Kidney (tissue), 14 donors: ENCODE results near the gene TAF1A. TPM values are rescaled to one million over a fixed set of nuclear protein-coding genes. Genes with fewer than 3 reads are reported as not detected.

Experiments
- DNase-seq, 5 donors: peaks; one replicate each; pipeline ENCODE4 v3.0.0-alpha.2; 2013 to 2020
- FAIRE-seq: peaks from 2 replicates; lab custom pipeline; 2012; peaks lifted over from hg19 to GRCh38; lab: Jason Lieb, UNC
- H3K27ac ChIP-seq, 2 donors: one replicate each; pipeline ENCODE4 v1.7.0; 2013; ENCODE audit warnings: low read depth in 2 of 2, low read length in 2 of 2, inconsistent platforms in 1 of 2
- H3K27me3 ChIP-seq: one replicate; pipeline ENCODE4 v1.7.1; 2013; ENCODE audit warnings: low read length, inconsistent platforms; ENCODE audit not compliant: control insufficient read depth, insufficient read depth
- H3K36me3 ChIP-seq, 3 donors: one replicate each; pipeline versions ENCODE4 v1.7.0 to v1.7.1; 2013; ENCODE audit warnings: low read length in 3 of 3, control low read depth in 1 of 3, inconsistent platforms in 1 of 3; ENCODE audit not compliant: insufficient read depth in 3 of 3, control insufficient read depth in 2 of 3
- H3K4me1 ChIP-seq, 3 donors: one replicate each; pipeline versions ENCODE4 v1.7.0 to v1.7.1; 2013; ENCODE audit warnings: low read length in 3 of 3, inconsistent platforms in 1 of 3, low read depth in 1 of 3; ENCODE audit not compliant: control insufficient read depth in 2 of 3, insufficient read depth in 2 of 3
- H3K4me3 ChIP-seq, 3 donors: one replicate each; pipeline versions ENCODE4 v1.7.0 to v1.8.1; 2013; ENCODE audit warnings: low read length in 3 of 3, control low read depth in 1 of 3, inconsistent platforms in 1 of 3
- H3K9ac ChIP-seq, 3 donors: one replicate each; pipeline versions ENCODE4 v1.7.0 to v1.7.1; 2013; ENCODE audit warnings: low read length in 3 of 3, control low read depth in 1 of 3, inconsistent platforms in 1 of 3
- H3K9me3 ChIP-seq, 3 donors: one replicate each; pipeline versions ENCODE4 v1.7.0 to v1.7.1; 2013; ENCODE audit warnings: low read length in 3 of 3, control low read depth in 1 of 3, inconsistent platforms in 1 of 3; ENCODE audit not compliant: control insufficient read depth in 2 of 3, insufficient read depth in 1 of 3
- CTCF ChIP-seq: IDR thresholded peaks from 3 replicates; pipeline ENCODE4 v1.5.1; 2012; ENCODE audit warnings: mild to moderate bottlenecking, moderate library complexity, borderline replicate concordance; ENCODE audit not compliant: insufficient read depth; ENCODE audit errors: extremely low read depth
- intact Hi-C: fragments of 100-400 bp; cut with DNase I; formaldehyde crosslinking; loops from one replicate; pipeline ENCODE4 v1.11.1; 2022
- polyA plus RNA-seq: library from polyadenylated mRNA; stranded (reverse); fragments of 350-450 nt; fragmentation: Illumina TruSeq; extraction: RNeasy Lipid Tissue Mini Kit (QIAGEN cat#74804); gene quantifications from one replicate; pipeline ENCODE4 v1.2.3, GENCODE V29; 2014; ENCODE audit warnings: low read depth, low replicate concordance; ENCODE audit not compliant: insufficient read depth
- total RNA-seq: library from RNA; stranded (reverse); fragmentation: NEBNext Ultra II Directional; extraction: Animal tissue kit (Norgen Biotek cat#: 25700); gene quantifications from one replicate; pipeline ENCODE4 v1.2.1, GENCODE V29; 2021
- donor health status: control.
- donor health status: control.
- donor health status: control.
- donor health status: control.
- donor health status: control.
- donor health status: DM: yes; HTN: yes; CAD: no.
- donor health status: Normal renal cell carcinoma (clear cell type).

Gene TAF1A
- total and polyA plus RNA-seq, 2 donors from 2014 or later: 1.9 to 8.2 TPM

GRCh38 chr1:222547944-222548671 is 41.6 kb downstream of the TAF1A start, which contains the start of gene HHIPL2:
HHIPL2 (minus strand) TSS chr1:222548104; CDS start chr1:222548044, 60 bp downstream.
- FAIRE-seq: no peak
- H3K9ac ChIP-seq: no peak within 1 kb of the TSS
- intact Hi-C loops: no loop called here
- no peak for TF ChIP-seq CTCF
- H3K27me3 ChIP-seq: no peaks in the 10 kb centered on the region
- no peak within 1 kb of the TSS for H3K4me3 ChIP-seq
- H3K36me3 ChIP-seq: no peaks in the 10 kb centered on the region
- H3K9me3 ChIP-seq: no peaks in the 10 kb centered on the region
- no peaks in the 10 kb centered on the region for H3K4me1 ChIP-seq
- H3K27ac ChIP-seq: no peak within 1 kb of the TSS
- peak in 2 of 5 donors; percentile 9 to 14 for DNase-seq

GRCh38 chr1:222547260-222547614 is 42.5 kb downstream of the TAF1A start:
- H3K4me1 ChIP-seq: no peaks in the 10 kb centered on the region
- no peak overlapping the region for H3K4me3 ChIP-seq
- H3K27me3 ChIP-seq: no peaks in the 10 kb centered on the region
- no peak overlapping the region for H3K27ac ChIP-seq
- intact Hi-C loops: no loop called here
- FAIRE-seq (no peak), DNase-seq (no peak)
- no peak overlapping the region for H3K9ac ChIP-seq
- H3K9me3 ChIP-seq: no peaks in the 10 kb centered on the region
- no peak for TF ChIP-seq CTCF
- no peaks in the 10 kb centered on the region for H3K36me3 ChIP-seq

- FAIRE-seq (no peak), DNase-seq (peak in 4 of 5 donors; percentile 61 to 80 (median 70))
- TF ChIP-seq CTCF: no peak
- H3K4me3 ChIP-seq: no peak overlapping the region
- H3K36me3 ChIP-seq: no peaks in the 10 kb centered on the region
- H3K4me1 ChIP-seq: no peaks in the 10 kb centered on the region
- no peaks in the 10 kb centered on the region for H3K27me3 ChIP-seq
- no peaks in the 10 kb centered on the region for H3K9me3 ChIP-seq
- no peak overlapping the region for H3K27ac ChIP-seq
- H3K9ac ChIP-seq: no peak overlapping the region
- intact Hi-C loops: no loop called here
Measured at GRCh38 chr1:222546548-222547259, 43.0 kb downstream of the TAF1A start.
